ENCODE measurements around the gene ARHGAP18.

Gene ARHGAP18

DNA sequence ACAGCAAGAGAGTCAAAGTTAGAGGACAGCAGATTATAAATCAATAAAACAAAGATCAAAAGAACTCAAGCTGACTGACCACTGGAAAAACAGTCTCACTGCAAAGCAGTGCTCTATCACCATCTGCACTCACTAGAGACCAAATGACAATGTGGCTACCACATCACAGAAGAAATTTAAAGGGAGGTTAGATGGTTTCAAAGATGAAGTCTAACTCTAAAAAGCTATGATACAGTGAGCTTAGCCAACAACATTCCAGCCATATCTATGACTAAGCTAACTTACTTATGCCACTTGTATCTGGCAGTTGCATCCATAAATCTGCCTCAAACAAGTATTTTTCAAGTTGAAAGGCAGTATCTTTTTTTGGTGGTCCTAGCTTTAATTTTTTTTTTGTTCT lies 68.6 kb downstream of the ARHGAP18 start:
- no peak for DNase-seq

DNA sequence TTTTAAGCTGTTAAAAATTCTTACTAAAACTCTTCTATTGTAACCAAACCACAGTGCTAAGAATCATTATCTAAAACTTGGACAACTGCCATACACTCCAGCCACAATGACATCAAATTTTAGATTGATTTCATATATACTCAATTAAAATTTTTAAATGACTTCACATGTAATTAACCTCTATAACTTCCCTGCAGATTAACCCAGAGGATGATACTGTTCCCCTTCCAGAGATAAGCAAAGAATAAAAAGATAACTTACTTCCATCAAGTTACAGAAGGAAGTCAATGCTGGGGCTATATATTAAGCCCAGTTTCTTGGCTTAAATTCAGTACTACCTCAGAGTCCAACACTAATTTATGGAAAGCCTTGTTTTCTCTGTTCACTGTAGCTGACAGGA lies 71.3 kb downstream of the ARHGAP18 start:
- DNase-seq: no peak

DNA sequence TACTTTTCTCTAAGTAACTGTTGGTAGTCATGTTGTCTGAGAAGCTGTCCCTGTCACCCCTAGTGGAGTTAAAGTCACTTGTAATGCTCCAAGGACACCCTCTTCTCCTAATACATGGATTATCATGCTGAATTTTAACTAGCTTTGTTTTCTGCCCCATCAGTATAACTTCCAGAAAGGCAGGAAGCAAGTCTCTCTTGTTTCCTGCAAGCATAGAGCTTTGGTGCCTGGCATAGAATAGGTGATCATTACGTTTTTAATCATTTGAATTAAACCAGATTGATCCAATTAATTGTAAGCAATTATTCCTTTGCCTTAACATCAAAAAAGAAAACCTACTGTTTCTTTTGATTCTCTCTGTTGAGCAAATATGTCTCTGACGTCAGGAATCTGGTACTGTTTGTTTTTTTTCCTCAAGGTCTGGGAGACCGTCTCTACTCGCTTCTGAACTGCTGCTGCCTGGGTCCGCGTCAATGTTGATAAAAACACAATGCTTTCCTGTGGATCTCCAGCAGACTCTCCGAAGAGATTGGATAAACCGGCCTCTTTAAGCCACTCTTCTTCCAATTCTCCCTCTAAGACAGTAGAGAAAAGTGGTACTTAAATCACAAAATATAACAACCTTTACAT lies 71.8 kb downstream of the ARHGAP18 start:
- DNase-seq: no peak

DNA sequence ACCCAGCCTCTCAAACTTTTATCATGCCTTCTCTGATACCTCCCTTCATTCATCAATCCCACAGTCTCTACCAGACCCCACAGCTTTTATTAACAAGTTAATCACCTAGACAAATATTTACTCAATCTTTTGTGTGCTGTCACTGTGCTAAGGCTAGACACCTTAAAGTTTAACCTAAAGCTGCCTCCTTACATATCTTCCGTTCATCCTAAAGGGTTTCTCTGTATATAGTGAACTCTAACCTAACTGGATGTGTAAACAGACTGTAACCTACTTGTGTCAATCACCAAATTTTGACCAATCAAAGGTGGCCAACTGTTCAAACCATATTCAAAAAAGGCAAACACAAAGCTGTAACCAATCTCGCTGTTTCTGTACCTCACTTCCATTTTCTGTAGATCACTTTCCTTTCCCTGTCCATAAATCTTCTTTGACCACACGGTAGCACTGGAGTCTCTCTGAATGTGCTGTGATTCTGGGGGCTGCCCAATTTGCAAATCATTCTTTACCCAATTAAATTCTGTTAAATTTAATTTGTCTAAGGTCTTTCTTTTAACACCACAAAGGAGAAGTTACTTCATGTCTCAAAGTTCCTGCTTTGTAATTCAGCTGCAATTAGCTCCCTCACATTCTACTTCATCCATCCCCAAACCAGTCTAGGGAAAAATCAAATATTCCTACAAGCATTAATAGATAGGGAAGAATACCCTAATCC lies 72.5 kb downstream of the ARHGAP18 start:
- DNase-seq: no peak

DNA sequence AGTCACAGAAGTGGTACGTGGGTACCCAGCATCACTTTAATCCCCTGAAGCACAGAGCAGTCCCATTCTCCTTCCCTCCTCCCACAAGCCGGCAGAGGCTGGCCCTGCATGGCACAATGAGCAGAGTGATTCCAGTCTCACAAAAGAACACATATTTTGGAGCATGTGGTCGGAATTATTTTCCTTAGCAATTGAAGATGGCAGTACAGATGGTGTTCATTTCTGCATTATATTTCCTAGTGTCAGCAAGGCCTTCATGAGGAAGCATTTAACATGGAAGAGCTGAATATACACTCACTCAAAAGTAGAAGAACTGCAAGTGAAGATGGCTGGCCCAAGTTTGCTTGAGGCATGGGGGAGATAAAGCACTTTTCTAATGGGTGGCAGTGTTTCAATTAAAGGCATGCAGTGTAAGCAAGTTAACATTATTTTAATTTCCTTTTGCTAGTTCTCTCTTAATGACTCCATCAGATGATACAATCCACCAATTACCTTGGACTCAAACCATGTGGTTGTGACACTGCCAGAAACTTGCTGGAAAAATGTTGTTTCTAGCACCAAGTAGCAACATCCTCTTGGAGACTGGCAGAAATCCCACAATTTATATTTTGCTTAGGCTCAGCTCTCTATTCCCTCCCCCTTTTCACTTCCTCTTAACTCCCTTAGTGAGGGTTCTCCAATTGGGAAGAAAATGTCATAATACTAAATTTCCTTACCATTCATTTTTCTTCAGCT lies 74.4 kb downstream of the ARHGAP18 start:
- DNase-seq: no peak

DNA sequence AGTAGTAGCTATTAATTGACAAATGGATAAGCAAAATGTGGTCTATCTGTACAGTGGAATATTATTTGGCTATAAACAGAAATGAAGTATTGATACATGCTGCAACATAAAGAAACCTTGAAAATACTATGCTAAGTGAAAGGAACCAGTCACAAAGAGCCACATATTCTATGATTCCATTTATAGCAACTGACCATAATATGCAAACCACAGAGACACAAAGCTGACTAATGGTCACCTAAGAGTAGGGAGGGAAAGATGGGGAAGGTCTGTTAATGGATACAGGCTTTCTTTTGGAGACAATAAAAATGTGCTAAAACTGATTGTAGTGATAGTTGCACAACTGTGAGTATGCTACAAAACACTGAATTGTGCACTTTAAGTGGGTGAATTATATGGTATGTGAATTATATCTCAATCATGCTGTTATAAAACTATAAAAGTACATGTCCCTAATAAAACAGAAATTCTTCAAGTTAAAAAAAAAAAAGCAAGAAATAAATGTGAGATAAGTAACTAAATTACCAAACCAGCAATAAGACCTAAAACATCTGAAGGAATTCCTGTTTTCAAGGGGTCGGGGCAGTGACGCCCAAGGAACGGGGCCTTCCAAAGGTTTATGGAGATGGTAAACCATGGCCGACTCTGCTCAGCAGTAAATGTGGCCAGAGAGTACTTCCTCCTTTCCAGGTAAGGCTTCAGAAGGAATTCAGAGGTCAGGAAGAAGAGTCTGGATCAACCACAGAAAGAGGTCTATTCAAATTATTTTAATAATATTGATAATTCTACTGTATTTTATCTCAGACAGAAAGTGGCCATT lies 75.4 kb downstream of the ARHGAP18 start:
- no peak for DNase-seq

DNA sequence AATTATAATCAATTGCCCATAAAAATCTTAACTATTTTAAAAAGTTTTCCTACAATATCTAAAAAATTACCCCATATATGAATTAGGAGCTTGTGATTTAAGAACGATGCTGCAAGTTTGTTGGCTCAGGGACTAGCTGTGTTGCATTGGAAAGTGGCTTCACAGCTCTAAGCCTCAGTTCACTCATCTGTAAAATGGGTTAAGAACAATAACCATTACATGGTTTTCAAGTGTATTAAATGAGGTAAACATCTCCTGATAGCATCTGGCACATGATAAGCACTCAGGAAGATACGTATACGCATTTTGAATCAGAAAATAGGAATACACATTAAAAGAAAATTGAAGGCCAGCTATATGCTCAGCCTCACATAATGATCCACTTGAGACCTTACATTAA lies 76.4 kb downstream of the ARHGAP18 start:
- DNase-seq: no peak

DNA sequence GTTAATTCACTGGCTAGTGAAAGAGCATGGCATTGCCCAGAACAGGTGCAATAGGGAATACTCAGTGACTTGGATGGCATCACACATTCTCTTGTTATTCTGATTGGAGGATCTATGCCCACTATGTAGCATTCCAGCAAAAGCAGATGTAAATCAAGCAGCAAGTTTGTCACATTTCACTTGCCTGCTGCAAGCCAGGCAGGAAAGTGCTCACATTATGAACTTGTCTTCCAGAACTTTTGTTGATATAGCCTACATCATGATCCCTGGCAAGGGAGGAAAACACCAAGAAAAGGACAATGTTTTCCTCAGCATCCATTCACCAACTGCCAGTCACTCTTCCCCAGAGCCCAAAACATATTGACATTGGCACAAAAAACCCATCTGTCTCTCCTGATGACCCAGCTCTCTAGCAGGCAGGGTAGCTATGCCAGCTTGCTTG lies 77.8 kb downstream of the ARHGAP18 start:
- DNase-seq: no peak

DNA sequence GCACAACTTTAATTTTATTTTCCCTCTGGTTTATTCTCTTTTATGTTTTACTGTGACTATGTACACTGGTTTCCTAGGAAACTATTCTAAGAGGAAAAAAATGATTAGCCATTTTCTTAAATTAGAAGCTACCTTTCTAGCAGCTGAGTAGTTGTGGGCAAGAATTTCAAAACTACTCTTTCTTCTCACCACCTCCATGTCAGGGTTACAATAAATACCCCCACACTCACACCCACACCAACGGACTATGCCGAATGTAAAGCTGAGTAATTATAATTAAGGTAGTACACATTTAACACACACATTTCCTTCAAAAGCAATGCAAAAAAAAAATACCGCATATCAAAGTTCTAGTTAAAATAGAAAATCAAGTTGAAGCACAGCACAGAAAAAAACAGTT lies 78.9 kb downstream of the ARHGAP18 start:
- no peak for DNase-seq

DNA sequence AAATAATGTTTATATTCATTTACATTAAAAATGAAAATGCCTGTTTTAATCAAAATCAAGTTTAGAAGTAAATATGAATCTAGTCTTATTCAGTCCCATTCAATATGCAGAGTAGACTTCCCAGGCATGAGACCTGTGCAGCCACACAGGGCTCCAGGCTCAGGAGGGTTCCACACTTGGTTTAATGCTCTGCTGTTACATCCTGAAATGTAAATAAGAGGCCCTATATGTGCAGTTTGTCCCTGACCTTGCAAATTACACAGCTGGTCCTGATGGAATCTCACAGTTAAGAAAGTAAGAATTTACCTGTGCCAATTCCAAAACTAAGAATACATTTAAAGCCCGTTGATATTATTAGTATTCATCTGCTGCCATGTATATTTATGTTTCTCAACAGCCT lies 79.4 kb downstream of the ARHGAP18 start:
- no peak for DNase-seq

DNA sequence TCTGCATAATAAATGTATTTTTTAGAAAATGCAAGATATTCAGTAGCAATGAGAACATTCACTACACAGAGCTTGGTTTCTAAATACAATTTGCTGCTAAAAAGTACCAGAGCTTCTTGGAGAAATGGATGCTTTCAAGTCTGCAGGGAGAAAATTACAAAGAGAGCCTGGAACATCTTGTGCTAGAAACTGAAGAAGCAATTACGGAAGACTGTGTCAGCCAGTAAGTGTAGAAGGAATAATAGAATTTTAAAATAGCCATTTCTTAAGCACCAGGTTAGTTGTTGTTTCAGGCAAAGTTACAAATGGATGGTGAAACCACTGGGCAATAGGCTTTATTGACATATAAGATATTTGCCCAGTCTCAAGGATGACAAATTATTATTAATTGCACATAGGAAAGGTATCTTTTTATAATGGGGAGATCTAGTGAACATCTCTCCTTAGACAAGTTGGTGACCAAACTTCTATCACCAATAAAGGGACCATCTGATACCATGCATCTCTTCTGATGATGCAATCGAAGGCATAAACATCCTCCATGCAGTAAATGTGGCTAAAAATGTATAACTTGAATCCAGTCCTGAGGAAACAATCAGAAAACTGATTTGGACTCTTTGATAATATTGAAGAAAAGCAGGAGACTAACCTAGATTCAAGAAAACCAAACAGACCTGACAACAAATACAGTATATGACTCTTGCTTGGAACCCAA lies 81.7 kb downstream of the ARHGAP18 start:
- no peak for DNase-seq

DNA sequence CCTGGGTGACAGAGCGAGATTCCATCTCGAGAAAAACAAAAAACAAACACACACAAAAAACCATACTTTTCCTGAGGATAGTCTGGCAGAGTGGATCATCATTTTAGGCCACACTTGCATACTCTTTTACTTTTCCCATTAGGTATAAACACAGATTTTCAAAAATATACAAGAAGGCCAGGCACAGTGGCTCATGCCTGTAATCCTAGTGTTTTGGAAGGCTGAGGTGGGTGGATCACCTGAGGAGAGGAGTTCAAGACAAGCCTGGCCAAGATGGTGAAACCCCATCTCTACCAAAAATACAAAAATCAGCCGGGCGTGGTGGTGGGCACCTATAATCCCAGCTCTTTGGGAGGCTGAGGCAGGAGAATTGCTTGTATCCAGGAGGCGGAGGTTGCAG lies 85.5 kb downstream of the ARHGAP18 start:
- DNase-seq: no peak

DNA sequence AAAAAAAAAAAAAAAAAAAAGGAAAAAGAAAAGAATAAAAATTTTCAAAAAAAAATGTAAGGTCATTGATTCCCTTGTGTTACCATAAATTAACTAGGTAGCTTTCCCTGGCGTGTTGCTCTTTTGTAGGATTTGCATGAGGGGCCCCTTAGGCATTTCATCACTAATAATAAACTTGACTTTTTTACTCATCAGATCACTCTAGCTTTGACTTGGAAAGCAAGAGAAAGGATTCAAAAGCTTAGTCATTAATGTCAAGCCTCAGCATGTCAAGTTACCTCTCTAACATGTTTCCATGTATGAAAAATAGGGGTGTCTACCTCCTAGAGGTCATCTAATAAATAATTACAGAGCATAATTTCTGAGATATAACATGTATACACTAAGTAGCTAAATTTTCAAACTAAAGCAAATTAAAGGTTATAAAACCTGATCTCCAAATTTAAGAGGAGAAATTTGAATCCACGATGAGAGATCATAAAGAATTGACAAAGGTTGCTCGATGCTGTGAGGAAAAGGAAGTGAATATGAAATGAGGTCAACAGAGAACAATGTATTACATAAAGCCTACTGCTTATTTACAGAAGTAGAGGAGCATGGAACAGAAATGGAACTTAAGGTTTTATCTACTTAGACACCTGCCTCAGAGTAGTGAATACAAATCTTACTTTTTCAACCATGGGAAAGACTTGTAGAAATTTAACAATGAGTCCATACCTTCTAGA lies 86.8 kb downstream of the ARHGAP18 start:
- no peak for DNase-seq

DNA sequence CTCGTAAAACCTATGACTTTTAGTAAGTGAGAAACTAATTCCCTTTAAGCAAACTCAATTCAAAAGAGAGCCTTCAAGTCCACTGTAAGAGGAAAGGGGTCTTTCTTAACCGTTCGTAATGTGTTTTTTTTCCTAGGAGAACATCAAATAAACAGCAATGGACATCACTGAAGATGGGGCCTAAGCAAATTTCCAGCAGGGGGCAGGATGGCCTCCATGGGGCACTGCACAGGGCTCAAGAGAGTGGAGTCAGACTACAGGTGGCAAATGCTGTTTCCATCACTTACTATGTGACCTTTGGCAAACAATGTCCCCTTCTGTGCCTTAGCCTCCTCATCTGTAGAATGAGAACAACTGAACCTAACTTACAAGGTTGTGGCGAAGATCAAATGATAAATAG lies 88.7 kb downstream of the ARHGAP18 start:
- no peak for DNase-seq

DNA sequence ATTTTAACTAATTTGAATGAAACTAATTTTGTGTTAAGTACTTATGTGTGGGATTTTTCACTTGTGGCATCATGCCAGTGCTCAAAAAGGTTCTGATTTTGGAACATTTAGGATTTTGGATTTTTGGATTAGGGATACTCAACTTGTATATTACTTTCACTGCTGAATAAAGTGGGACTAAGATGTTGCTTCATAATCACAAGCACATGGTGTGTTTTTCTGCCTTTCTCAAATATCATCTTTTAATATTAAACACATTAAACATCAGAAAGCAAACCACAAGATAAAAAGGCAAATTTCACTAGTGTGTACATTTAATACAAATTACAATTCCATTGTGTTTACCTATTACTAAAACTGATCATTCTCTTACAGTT lies 89.8 kb downstream of the ARHGAP18 start:
- no peak for DNase-seq

DNA sequence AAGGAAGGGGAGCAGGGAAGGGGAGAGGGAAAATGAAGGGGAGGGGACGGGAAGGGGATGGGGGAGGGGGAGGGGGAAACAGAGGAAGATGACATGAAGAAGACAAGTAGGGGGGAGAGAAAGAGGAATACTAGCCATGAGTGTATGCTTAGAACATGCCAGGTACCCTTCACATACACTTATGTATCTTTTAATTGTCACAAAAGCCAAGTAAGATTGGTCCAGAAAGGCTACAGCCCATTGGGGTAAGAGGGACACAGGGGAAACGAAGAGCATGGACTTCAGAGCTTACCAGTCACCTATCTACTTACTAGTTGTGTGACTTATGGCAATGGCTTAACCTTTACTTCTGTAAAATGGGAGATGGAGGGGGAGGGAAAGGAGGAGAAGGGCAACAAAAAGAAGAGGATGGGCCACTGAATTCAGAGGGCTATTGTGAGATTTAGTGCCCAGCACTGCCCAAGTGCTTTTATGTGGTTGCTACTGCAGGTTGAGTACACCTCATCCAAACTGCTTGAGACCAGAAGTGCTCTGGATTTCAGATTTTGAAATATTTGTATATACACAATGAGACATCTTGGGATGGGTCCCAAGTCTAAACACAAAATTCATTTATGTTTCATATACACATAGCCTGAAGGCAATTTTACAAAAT lies 90.3 kb downstream of the ARHGAP18 start:
- DNase-seq: no peak

DNA sequence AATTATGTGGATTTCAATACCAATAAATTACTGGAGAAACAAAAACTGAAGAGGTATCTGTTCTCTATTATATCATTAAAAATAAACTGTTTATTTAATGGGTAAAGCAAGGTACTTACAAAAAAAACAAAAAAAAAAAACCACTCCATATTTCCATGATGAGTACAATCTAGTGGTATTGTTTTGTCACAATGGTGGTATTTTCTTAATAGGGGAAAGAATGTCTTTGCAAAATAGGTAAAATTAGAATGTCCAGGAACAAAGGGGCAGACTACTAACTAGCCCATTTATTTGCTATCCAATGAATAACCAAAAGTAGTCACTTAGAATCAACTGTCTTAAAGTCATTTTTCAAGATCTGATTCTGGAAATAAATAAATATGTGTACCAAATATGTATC lies 92.0 kb downstream of the ARHGAP18 start:
- DNase-seq: no peak

DNA sequence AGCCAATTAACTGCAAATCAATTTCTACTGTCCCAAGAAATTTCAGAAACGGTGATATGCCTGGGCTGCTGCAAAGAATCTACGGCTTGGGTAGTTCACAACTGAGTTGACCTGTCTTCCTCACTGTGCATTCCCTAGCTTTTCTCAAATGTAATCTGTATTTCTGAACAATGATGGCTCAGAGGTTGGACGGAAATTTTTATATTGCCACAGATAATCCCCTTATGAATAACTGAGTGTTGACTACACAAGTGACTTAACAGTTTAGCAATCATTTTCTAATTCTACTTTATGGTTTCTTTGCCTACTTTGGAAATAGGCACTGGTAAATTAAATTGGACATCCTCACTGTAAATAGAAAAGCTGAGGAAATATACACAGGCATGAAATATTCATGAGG lies 94.5 kb downstream of the ARHGAP18 start:
- no peak for DNase-seq

DNA sequence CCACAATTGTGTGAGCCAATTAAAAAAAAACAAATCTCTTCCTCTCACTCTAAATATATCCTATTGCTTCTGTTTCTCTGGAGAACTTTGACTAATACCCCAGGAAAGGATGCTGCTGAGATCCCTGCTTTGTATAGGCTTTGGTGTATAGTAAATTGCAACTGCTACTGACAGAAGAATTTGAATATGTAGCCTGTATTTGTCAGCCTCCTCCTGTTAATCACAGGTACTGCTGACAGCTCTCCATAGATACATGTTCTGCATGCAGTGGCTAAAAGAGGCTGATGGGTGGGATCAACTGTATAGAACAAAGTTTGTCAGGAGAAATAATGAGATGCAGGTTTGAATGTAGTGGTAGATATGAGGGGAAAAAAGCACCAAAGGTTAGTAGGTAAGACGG lies 95.0 kb downstream of the ARHGAP18 start:
- DNase-seq: no peak

DNA sequence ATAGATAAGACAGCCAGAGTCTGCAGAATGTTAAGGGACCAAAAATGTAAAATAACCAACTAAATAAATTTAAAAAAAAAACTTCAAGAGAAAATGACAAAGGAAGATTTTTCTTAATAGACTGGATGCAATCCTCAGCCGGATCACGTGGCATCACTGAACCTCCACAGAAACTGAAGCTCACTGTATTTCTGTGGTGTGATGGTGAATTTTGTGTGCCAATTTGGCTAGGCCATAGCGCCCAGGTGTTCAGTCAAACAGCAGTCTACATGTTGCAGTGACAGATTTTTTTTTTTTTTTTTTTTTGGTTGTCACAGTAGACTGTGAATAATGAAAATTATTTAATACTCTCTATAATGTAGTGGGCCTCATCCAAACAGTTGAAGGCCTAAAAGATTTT lies 95.5 kb downstream of the ARHGAP18 start:
- no peak for DNase-seq

DNA sequence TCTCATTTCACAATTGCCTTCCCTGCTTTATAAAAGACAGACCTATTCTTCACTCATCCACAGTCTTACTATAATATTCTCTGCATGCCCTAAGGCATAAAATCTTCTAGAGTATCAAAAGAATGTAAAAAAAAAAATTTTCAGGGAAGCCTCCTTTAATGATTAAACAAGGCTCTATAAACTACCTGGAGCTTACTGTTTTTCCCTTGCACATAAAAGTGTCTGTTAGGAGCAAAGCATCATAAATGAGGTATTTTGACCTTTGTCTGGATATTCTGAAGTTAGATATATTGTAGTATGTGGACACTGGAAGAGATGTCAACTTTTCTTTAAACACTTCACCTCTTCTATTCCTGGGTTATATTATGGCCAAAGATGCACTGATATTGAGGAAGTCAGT lies 97.5 kb downstream of the ARHGAP18 start:
- DNase-seq: no peak

DNA sequence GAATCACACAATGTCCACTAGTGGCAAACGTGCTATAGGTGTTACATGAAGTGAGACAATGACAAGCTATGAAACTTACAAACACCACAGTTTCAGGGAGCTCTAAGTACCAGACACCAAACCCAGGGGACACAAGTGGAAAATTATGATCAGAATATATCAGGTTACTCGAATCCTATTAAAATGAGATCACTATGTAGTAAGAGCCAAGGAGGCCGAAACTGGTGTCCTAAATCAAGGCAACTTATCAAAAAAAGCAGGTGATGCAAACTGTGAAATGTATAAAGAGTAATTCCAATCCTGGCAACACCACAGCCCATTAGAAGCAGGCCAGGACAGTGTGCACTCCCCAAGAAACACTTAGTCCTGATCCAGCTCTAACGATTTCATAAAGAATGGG lies 100.3 kb downstream of the ARHGAP18 start:
- no peak for DNase-seq
